H1 (cell line): Measurements from ENCODE around the gene IDI1. TPM values are rescaled to one million over a fixed set of nuclear protein-coding genes. Genes with fewer than 3 reads are reported as not detected.

Experiments
- polyA plus RNA-seq, 7 experiments: library from polyadenylated mRNA; depleted of rRNA in 3 of 7; stranded (reverse) in 5 of 7; unstranded in 2 of 7; fragments of >200 nt in 5 of 7; fragments of 200-250 nt in 2 of 7; gene quantifications; 1 replicate in 5 of 7; 2 replicates in 1 of 7; 4 replicates in 1 of 7; pipeline versions ENCODE4 v1.2.1 to v1.2.3, GENCODE V29; 2011 to 2013; ENCODE audit warnings: missing spikeins in 2 of 7, mixed read lengths in 2 of 7
- total RNA-seq: library from RNA; stranded (reverse); fragmentation: NEBNext Ultra II Directional; extraction: Animal tissue kit (Norgen Biotek cat#: 25700); gene quantifications from 2 replicates; pipeline ENCODE4 v1.2.1, GENCODE V29; 2021

IDI1 gene
- total and polyA plus RNA-seq, 2 of the 8 experiments (the other 6 are each of a cell fraction or from before 2014, with no cell fraction given): 35.3 to 56.6 TPM

Other genes with a start within 250 kb of the IDI1 start
- gene LARP4B, start 117.4 kb downstream of the IDI1 start, total RNA-seq: 78.6 and 82.8 TPM in 2 replicates
- 20.1 and 21.7 TPM in 2 replicates for gene LARP4B, start 117.4 kb downstream of the IDI1 start, polyA plus RNA-seq (2011; rRNA removed)
- 89.2 and 98.1 TPM in 2 replicates for gene GTPBP4, start 60.7 kb downstream of the IDI1 start, total RNA-seq
- gene GTPBP4, start 60.7 kb downstream of the IDI1 start, polyA plus RNA-seq (2011; rRNA removed): 15.5 and 16.9 TPM in 2 replicates
- not detected in 2 replicates for gene IDI2, start 23.3 kb downstream of the IDI1 start, total RNA-seq
- not detected in 2 replicates for gene IDI2, start 23.3 kb downstream of the IDI1 start, polyA plus RNA-seq (2011; rRNA removed)
- 10.5 and 12.0 TPM in 2 replicates for gene WDR37, start 7.3 kb upstream of the IDI1 start, total RNA-seq
- gene WDR37, start 7.3 kb upstream of the IDI1 start, polyA plus RNA-seq (2011; rRNA removed): 9.6 and 10.1 TPM in 2 replicates